HL-60 (cell line): ENCODE measurements around the gene TEX52.

Source experiments
- DNase-seq, 2 experiments: peaks; one replicate each; pipeline ENCODE4 v3.0.0-alpha.2; 2010 to 2020; ENCODE audit warnings: low read depth in 1 of 2, low spot score in 1 of 2
- H3K27ac ChIP-seq: fragments of 250-450 bp; sonication (Bioruptor Pico); replicated peaks from 2 replicates; pipeline ENCODE4 v1.5.1; 2020; ENCODE audit warnings: mild to moderate bottlenecking, moderate library complexity
- H3K27me3 ChIP-seq: fragments of 250-450 bp; sonication (Bioruptor Pico); 2 replicates; pipeline ENCODE4 v1.5.1; 2021; ENCODE audit warnings: mild to moderate bottlenecking, moderate library complexity; ENCODE audit not compliant: insufficient read depth, poor library complexity, severe bottlenecking
- H3K4me3 ChIP-seq: replicated peaks from 2 replicates; pipeline ENCODE4 v1.5.1; 2011; ENCODE audit warnings: mild to moderate bottlenecking, control low read depth, low read length; ENCODE audit not compliant: insufficient read depth
- GABPA ChIP-seq: IDR thresholded peaks from 2 replicates; pipeline ENCODE4 v1.6.1; 2012; ENCODE audit warnings: low read depth
- POLR2AphosphoS5 ChIP-seq: IDR thresholded peaks from 2 replicates; pipeline ENCODE4 v1.6.1; 2012; ENCODE audit warnings: low read depth
- SPI1 ChIP-seq: IDR thresholded peaks from 2 replicates; pipeline ENCODE4 v1.6.1; 2012; ENCODE audit warnings: low read depth, mild to moderate bottlenecking, borderline replicate concordance
- TF ChIP-seq, protein P1 (sequence below): IDR thresholded peaks from one replicate; pipeline ENCODE4 v1.5.1; 2011; ENCODE audit warnings: low read length, control low read depth, inconsistent platforms; ENCODE audit not compliant: insufficient read depth
- TF ChIP-seq, protein P2 (sequence below): IDR thresholded peaks from 2 replicates; pipeline ENCODE4 v1.6.1; 2012; ENCODE audit warnings: low read depth; ENCODE audit not compliant: insufficient replicate concordance

TEX52 gene

DNA sequence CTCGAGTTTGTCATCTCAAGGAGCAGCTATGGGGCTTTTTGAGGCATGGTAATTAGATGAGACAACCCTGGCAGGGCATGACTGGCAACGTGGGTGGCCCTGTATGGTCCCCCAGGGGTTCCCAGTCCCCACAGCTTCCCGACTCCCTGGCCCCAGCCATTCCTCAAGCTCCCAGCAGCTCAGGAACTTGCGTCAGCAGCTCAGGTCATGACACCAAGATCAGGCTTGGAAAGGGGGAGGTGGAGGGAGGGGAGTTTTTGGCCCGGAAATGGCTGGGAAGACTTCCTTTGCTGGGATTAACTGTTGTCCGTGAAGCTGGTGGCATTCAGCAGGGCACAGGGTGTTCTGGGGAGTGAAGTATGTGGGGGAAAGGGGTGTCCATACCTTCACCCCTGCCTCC, 11.6 kb downstream of the TEX52 start:
- no peak overlapping the region for H3K4me3 ChIP-seq
- H3K27me3 ChIP-seq: no peaks in the 10 kb centered on the region
- TF ChIP-seq, protein P1, sequence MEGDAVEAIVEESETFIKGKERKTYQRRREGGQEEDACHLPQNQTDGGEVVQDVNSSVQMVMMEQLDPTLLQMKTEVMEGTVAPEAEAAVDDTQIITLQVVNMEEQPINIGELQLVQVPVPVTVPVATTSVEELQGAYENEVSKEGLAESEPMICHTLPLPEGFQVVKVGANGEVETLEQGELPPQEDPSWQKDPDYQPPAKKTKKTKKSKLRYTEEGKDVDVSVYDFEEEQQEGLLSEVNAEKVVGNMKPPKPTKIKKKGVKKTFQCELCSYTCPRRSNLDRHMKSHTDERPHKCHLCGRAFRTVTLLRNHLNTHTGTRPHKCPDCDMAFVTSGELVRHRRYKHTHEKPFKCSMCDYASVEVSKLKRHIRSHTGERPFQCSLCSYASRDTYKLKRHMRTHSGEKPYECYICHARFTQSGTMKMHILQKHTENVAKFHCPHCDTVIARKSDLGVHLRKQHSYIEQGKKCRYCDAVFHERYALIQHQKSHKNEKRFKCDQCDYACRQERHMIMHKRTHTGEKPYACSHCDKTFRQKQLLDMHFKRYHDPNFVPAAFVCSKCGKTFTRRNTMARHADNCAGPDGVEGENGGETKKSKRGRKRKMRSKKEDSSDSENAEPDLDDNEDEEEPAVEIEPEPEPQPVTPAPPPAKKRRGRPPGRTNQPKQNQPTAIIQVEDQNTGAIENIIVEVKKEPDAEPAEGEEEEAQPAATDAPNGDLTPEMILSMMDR: no peak
- TF ChIP-seq GABPA: no peak
- TF ChIP-seq, protein P2, sequence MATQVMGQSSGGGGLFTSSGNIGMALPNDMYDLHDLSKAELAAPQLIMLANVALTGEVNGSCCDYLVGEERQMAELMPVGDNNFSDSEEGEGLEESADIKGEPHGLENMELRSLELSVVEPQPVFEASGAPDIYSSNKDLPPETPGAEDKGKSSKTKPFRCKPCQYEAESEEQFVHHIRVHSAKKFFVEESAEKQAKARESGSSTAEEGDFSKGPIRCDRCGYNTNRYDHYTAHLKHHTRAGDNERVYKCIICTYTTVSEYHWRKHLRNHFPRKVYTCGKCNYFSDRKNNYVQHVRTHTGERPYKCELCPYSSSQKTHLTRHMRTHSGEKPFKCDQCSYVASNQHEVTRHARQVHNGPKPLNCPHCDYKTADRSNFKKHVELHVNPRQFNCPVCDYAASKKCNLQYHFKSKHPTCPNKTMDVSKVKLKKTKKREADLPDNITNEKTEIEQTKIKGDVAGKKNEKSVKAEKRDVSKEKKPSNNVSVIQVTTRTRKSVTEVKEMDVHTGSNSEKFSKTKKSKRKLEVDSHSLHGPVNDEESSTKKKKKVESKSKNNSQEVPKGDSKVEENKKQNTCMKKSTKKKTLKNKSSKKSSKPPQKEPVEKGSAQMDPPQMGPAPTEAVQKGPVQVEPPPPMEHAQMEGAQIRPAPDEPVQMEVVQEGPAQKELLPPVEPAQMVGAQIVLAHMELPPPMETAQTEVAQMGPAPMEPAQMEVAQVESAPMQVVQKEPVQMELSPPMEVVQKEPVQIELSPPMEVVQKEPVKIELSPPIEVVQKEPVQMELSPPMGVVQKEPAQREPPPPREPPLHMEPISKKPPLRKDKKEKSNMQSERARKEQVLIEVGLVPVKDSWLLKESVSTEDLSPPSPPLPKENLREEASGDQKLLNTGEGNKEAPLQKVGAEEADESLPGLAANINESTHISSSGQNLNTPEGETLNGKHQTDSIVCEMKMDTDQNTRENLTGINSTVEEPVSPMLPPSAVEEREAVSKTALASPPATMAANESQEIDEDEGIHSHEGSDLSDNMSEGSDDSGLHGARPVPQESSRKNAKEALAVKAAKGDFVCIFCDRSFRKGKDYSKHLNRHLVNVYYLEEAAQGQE: no peak
- DNase-seq: no peak
- no peak overlapping the region for H3K27ac ChIP-seq

DNA sequence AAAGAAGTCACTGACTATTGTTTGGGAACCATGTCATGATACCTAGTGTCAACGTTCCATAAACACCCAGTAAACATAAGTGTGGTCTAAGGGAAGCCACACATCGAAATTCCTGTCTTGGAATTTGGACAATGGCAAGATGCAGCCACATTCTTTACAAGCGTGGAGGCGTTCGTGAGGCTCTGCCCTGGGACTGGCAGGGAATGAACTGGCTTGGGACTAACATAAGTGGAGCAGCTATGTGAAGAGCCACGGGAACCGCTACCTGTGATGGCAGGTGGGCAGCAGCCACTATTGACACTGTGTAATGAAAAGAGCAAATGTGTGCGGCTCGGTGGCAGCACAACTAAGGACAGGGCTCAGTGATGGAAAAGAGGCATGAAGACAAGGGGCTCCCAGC, 12.1 kb downstream of the TEX52 start:
- H3K4me3 ChIP-seq: no peak overlapping the region
- no peak for DNase-seq
- no peaks in the 10 kb centered on the region for H3K27me3 ChIP-seq
- H3K27ac ChIP-seq: no peak overlapping the region
- TF ChIP-seq POLR2AphosphoS5 (0 out of 2 replicates have a peak, but pooled peaks have one; percentile 16), GABPA (no peak)
- TF ChIP-seq, protein P1: no peak

DNA sequence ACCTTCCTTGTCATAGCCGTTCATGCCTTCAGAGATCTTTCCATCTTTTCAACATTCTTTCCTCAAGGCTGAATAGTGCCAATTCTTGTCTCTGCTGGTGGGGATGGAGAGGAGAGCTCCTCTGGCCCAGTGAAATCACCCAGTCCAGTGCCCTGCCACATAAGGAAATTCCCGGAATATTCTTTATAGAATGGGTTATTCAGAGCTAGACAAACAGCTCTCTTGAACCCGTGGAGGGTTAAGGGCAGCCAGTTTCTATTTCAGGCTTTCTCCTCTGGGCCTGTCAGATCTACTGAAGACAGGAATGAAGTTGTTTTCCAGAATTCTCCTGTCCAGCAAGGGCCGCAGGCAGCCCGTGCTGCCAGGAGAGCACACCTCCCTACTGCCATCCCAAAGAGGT, 13.9 kb downstream of the TEX52 start:
- Histone ChIP-seq H3K27me3 (no peaks in the 10 kb centered on the region), H3K27ac (no peak overlapping the region), H3K4me3 (no peak overlapping the region)
- TF ChIP-seq, protein P1: no peak
- TF ChIP-seq POLR2AphosphoS5: no peak
- no peak for DNase-seq

DNA sequence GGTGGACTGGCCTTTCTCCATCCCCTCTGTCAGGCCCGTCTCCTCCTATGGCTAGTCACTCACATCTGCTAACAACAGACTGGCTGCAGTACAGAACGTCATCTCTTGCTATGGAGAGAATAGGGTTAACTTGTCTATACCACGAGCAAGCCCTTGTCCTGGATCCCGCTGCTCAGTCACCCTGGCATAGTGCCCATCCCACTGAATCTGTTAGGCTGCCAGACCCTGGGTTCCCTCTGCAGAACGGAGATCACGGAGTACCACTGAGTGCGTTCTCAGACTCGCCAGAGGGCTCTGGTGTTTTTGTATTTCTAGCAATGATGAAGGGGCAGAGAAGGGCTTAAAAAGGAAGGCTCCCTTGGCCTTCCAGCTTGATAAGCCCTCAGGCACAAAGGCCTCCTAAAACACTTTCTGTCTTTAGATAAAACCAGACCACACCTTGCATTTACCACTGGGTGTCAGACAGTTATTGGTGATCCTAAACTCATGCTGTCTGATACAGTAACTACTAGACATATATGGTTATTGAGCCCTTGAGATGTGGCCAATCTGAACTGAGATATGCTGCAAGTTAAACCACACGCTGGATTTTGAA, 15.7 kb downstream of the TEX52 start:
- H3K27ac ChIP-seq: no peak overlapping the region
- TF ChIP-seq, protein P1: no peak
- TF ChIP-seq SPI1 (no peak), POLR2AphosphoS5 (no peak), GABPA (no peak)
- TF ChIP-seq, protein P2: no peak
- no peak overlapping the region for H3K4me3 ChIP-seq
- DNase-seq: no peak
- H3K27me3 ChIP-seq: no peaks in the 10 kb centered on the region
